HG02943 (cell line): ENCODE results near the gene ATF3.
"Not testable (repeated sequence)": the region's sequence is repeated elsewhere in the genome, so short reads cannot be mapped to it uniquely, and the experiment has no call there.

ENCODE experiments used
- ATAC-seq: cut with Tn5 transposase; IDR thresholded peaks from one replicate; pipeline ENCODE4 v1.9.1; 2021; ENCODE audit warnings: mild to moderate bottlenecking, low read depth, moderate library complexity; ENCODE audit not compliant: unreplicated experiment

Gene ATF3

GRCh38 chr1:212624976-212625501 is 16.5 kb downstream of the ATF3 start:
- no peak for ATAC-seq

- ATAC-seq, result no peak
These were observed 17.4 kb downstream of the ATF3 start for GRCh38 chr1:212625781-212626450.

- ATAC-seq, result no peak
These were observed 19.5 kb downstream of the ATF3 start for GRCh38 chr1:212628046-212628445.

GRCh38 chr1:212628813-212629415 is 20.4 kb downstream of the ATF3 start:
- ATAC-seq, result no peak

GRCh38 chr1:212629450-212630157 is 21.0 kb downstream of the ATF3 start:
- ATAC-seq, result no peak

GRCh38 chr1:212630158-212630900 is 21.8 kb downstream of the ATF3 start:
- peak; percentile 90 for ATAC-seq

- no peak for ATAC-seq
These were observed 24.6 kb downstream of the ATF3 start for GRCh38 chr1:212633161-212633560.

GRCh38 chr1:212634252-212634651 is 25.7 kb downstream of the ATF3 start:
- ATAC-seq, result no peak

GRCh38 chr1:212635141-212635631 is 26.6 kb downstream of the ATF3 start:
- ATAC-seq, result no peak

- no peak for ATAC-seq
These were observed 29.3 kb downstream of the ATF3 start for GRCh38 chr1:212637902-212638301.

- ATAC-seq, result no peak
These were observed 30.1 kb downstream of the ATF3 start for GRCh38 chr1:212638492-212639151.

- not testable (repeated sequence) for ATAC-seq
These were observed 31.0 kb downstream of the ATF3 start for GRCh38 chr1:212639524-212639923.

GRCh38 chr1:212640223-212640878 is 31.8 kb downstream of the ATF3 start:
- no peak for ATAC-seq

- no peak for ATAC-seq
These were observed 33.4 kb downstream of the ATF3 start for GRCh38 chr1:212641956-212642355.

- ATAC-seq, result no peak
These were observed 35.3 kb downstream of the ATF3 start for GRCh38 chr1:212643877-212644276.

- no peak for ATAC-seq
These were observed 36.4 kb downstream of the ATF3 start for GRCh38 chr1:212644866-212645545.

- no peak for ATAC-seq
These were observed 37.3 kb downstream of the ATF3 start for GRCh38 chr1:212645546-212646543.

- no peak for ATAC-seq
These were observed 38.0 kb downstream of the ATF3 start for GRCh38 chr1:212646588-212646987.
